HG03108 (cell line): ENCODE results near the gene STIP1.
"Not testable (repeated sequence)": the region's sequence is repeated elsewhere in the genome, so short reads cannot be mapped to it uniquely, and the experiment has no call there.

ENCODE experiments used
- ATAC-seq: cut with Tn5 transposase; IDR thresholded peaks from one replicate; pipeline ENCODE4 v1.9.1; 2021; ENCODE audit warnings: moderate library complexity; ENCODE audit not compliant: unreplicated experiment

The STIP1 gene

DNA sequence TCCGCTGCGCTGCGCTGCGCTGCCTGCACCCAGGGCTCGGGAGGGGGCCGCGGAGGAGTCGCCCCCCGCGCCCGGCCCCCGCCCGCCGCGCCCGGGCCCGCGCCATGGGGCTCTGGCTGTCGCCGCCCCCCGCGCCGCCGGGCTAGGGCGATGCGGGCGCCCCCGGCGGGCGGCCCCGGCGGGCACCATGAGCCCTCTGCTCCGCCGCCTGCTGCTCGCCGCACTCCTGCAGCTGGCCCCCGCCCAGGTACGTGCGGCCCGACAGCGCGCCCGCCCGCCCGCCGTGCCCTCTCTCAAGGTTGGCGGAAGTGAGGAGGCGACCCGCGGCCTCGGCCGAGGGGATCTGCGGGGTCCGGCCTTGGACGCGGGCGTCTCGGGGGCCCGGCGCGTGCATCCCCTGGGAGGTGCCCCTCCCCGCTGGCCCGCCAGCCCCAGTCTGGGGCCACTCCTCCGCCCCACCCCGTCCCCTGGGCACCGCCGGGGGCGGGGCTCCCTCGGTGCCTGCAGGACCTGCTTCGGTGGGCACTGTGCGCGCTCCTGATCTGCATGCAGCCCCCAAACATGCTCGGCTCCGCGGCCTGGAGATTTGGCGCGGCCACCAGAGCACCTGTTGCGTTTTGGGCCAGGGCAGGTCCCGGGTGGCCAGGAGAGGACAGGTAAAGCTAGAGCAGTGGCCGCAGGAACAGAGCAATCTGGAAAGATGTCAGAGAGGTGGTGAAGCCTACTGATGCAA lies 48.8 kb downstream of the STIP1 start:
- ATAC-seq: no peak

DNA sequence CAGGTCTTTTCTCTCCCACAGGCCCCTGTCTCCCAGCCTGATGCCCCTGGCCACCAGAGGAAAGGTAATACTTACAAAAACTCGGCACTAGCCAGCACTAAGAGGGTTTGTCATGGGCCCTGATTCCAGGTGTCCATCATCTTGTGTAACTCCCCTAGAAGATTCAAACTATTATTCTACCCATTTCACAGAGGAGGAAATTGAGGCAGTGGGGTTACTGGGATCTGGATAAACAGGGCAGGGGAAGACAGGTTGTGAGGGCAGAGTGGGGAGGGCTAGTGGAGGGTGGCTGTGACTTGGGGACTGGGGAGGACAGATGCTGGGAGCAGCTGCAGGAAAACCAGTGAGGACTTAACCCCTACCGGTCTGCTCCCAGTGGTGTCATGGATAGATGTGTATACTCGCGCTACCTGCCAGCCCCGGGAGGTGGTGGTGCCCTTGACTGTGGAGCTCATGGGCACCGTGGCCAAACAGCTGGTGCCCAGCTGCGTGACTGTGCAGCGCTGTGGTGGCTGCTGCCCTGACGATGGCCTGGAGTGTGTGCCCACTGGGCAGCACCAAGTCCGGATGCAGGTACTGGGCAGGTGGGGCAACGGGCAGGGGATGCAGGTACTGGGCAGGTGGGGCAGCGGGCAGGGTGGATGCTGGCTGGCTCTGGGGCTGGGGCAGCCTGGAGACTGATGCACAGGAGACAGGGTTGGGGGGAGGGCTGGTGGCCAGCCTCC lies 49.6 kb downstream of the STIP1 start:
- no peak for ATAC-seq

DNA sequence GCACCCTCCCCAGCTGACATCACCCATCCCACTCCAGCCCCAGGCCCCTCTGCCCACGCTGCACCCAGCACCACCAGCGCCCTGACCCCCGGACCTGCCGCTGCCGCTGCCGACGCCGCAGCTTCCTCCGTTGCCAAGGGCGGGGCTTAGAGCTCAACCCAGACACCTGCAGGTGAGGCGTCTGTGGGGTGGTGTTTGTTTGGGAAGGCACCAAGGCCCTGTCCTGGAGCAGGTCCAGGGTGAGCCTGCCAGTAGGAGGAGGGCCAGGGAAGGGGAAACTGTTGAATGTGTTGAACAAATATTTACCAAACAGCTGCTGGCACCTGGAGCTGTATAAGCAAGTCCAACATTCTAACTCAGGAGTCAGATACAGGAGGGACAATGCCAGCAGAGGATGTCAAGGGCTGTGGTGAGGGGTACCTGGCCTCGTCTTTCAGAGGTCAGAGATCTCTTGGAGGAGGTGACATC lies 51.5 kb downstream of the STIP1 start:
- ATAC-seq: no peak

DNA sequence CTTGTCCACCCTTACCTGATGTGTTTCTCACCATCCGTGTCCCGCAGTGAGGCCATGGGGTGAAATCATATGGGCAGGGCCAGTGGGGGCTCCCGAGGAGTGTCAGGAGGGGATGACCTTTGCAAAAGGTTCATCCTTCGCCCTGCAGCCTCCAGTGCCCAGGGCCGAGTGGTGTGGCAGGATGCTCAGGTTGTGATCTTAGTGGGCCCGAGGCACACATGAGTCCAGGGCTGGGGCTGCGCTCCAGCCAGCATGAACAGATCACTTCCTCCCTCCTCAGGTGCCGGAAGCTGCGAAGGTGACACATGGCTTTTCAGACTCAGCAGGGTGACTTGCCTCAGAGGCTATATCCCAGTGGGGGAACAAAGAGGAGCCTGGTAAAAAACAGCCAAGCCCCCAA lies 52.1 kb downstream of the STIP1 start:
- ATAC-seq: no peak

DNA sequence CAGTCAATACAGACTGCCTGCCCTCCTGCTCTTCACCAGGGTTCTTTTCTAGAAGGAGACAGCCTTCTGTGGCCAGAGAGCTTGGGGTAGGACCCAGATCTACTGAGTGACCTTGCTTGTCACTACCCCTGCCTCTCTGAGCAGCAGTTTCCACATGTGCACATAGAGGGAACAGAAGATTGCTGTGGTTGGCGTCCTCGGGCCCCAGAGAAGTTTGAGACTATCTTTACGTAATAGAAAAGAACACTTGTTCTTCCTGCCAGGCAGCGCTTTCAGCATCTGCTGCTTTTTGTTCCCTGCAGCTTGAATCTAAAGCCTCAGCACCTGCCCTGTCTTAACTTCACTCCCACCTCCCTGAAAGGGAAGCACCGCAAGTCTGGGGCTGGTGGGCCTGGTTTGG lies 53.0 kb downstream of the STIP1 start:
- no peak for ATAC-seq

DNA sequence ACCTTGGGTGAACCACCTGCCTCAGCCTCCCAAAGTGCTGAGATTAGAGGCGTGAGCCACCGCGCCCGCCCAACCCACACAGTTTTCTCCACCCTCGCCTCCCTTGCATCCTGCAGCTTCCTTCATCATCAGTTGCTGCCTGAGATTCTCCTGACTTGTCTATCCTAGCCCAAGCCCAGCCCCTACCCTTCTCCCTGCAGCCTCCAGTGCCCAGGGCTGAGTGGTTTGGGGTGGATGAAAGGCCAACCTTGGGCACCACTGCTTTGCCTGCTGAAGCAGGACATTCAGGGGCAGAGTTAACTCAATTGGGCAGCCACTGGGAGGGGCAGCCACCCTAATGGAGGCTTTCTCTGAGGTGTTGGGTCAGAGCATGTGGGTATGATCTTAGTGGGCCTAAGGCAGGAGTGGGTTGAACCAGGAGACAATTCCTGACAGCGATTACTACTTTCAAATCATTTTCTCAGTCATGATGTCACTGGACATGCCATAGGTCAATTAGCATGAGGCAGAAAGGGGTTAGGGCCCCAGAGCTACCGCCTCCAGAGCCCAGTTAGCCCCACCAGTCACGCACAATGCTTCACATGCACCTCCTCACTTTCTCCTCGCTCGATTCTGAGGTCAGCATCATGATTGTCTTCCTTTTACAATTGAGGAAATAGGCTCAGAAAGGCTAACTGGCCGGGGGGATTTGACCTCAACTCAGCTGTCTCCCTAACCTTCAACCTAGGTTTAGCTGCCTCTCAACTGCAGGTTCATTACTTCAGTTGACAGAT lies 53.9 kb downstream of the STIP1 start:
- ATAC-seq: no peak

DNA sequence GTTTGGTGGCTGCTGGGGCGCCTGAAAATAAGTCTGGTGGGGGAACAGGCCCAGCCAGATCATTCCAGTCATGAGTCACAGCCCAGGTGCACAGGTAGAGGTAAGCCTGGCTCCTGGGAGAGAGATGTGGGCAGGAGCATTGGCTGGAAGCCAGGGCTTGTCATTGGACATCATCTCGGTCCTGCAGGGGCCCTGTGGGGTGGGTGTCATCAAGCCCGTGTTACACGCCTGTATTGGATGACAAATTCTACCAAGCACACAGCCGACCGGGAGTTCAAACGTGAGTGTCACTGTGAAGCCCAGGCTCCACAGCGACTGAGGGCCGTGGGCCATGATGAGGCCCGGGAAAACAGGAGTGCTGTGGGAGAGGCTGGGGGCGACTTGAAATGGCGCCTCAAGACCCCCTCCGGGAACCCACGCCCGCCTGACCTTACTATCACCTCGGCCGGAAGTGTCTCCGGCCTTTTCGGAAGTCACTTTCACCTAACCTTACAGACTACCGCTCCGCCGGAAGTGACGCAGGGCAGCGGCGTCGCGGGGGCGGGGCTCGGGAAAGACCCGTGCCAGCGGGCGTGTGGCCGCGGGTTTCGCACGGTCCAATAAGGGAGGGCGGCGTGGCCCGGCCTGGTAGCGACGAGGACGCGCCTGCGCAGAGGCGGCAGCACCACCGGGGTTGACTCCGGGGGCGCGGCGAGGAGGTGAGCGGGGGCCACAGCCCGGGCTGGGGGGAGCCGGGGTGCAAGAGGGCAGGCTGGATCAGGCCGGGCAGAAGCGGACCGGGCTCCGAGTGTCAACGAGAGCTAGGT lies 54.7 kb downstream of the STIP1 start, which contains the start of gene FKBP2:
Gene FKBP2, plus strand, starts transcription at position 661 of the 806 bp plus-strand sequence. CDS start 1,293 bp downstream, outside the sequence.
- peak; percentile 37 for ATAC-seq

DNA sequence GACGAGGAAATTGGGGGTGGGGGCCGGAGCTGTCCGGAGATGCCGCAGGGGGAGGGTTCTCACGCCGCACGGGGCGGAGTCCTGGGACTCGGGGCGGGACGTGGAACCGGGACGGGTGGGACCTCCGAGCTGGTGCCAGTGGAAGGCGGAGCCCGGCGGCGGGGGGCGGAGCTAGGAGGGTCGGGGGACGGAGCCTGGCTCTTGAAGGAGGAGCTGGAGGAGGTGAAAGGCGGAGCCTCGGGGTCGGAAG lies 55.2 kb downstream of the STIP1 start:
- ATAC-seq: peak; percentile 64

DNA sequence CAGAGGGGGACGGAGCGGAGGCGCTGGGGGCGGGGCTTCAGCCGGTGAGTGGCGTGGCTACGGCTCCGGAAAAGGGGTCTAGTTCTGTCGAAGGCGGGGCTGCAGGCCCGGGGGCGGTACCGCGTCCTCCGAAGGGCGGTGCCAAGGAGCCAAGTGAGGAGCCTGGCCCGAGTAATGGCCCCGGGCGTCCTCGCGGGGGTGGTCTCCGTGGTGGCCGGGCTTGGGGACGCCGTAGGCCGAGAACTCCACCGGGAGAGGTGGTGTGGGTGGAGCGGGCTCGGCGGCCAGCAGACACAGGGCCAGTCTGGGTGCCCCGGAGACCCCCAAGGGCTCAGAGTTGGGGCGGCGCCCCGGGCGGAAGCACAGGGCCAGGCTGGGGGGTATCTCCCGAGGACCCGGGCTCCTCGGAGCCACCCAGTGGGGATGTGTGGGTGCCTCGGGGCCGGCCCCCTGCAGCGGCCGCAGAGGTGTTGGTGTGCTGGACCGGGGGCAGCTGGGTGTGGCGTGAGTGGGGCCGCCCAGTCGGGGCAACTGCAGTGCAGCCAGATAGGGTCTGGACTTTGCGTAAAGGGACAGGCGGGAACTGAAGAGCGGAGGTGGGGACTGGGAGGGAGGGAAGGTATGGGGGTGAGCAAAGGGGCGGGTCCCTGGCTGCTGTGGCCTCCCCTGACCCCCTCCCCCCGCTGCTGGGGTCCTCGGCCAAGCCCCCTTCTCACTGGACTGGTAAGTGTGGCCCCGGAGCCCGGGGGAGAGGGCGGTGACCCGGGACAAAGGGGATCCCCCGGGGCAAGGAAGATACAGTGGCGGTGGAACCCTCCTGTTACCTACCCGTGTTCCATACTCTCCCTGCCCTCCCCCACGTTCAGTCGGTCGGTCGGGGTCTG lies 55.8 kb downstream of the STIP1 start:
- ATAC-seq: peak; percentile 59

DNA sequence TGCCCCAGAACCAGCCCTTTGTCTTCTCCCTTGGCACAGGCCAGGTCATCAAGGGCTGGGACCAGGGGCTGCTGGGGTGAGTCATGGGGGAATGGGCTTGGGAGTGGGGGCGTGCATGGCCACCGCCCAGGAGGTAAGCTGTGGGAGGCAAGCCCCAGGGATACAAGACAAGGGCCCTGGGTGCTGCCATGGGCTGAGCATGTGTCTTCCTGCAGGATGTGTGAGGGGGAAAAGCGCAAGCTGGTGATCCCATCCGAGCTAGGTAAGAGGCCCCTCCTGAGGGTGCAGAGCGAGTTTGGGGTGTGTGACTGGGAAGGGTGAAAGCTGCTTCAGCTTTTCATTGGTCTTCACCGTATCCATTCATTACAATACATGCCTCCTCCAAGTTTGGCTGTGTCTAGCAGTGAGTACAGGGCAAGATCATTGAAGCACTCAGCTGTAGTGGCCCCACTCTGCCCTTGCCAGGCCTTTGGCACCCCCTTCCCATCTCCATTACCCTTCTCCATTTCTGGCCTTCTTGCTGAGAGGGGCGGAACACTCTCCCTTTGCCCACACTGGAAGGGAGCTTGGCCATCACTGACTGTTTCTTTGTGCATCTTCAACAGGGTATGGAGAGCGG lies 57.4 kb downstream of the STIP1 start:
- no peak for ATAC-seq

DNA sequence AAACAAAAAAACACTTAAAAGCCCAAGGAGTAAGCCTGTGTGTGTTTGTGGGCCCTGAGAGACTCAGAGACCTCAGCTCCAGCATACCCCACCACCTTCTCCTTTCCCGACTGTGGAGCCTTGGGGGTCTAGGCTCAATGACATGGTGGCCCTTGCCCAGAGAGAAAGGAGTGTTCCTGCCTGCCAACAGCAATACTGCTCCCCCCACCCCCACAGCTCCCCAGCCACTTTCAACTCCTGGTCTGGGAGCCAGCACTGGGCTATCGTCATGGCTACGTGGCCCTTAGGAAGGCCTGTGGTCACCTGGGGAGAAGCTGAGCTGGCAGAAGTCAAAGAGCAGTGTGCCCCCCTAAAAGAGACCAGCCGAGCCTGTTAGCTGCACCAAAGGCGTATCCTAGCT lies 58.1 kb downstream of the STIP1 start:
- no peak for ATAC-seq

DNA sequence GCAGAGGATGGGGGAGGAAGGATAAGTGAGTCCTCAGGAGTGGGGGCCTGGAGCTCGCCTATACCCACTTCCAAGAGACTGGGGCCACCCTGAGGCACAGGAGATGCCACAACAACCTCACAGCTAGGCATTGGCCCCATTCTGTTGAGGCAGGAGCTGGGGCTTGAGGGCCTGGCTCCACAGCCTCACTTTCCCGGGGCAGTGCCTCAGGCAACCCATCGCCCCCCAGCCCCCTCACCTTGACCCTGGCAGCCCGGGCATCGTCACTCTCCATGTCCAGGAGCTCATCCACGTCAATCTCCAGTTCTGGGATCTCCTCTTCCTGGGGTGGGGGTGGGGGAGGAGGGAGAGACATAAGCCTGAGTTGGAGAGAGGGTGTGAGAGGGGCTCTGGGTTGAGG lies 59.0 kb downstream of the STIP1 start:
- no peak for ATAC-seq

DNA sequence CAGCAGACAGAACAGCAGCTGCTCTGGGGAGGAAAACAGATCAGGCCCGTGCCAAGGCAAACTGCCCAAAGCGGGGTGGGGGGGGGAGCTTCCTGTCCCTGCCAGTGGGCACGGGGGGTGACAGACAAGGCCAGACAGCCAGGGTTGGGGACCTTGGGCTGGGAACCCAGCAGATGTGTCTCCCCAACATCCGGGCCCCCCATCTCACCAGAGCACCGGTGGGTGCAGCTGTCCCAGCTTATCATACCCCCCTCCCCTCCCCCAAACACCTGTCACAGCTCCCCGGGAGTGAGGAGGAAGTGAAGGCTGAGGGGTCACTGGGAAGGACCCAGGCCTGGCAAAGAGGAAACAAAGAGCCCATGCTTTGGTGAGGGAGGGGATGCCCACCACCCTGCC lies 59.4 kb downstream of the STIP1 start:
- ATAC-seq: no peak

DNA sequence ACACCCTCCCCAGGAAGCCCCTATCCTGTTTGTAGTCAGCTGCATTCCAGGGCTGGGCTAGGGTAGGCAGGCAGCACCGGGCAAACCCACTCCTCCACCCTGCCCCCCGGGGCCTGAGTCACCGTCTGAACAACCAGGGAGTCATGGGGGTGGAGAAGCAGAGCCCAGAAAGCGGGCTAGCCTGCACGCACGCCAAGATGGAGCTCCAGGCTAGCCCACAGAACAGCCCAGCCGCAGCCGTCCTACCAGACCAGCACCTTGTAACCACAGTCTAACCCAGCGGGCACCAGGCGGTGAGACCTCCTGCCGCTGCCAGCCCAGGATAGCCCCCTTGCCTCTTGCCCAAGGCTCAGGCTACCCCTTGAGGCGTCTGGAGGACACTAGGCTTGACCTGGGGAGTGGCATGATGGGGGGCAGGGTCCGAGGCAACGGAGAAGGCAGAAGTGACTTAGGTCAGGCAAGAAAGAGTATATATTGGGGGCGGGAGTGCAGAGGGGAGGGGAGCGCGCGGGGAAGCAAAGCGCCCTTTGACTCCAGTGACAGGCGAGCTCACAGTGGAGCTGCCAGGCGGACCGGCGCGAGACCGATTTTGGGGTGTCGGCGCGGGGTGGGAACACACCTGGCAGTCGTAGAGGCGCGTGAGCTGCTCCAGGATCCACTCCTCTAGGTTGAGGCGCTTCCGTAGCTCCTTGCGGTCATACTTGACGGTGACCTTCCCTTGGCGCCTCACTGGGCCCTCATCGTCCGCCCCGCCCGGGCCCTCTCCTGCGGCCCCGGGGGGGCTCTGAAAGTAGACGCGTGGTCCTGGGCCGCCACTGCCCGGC lies 60.0 kb downstream of the STIP1 start:
- ATAC-seq: no peak

DNA sequence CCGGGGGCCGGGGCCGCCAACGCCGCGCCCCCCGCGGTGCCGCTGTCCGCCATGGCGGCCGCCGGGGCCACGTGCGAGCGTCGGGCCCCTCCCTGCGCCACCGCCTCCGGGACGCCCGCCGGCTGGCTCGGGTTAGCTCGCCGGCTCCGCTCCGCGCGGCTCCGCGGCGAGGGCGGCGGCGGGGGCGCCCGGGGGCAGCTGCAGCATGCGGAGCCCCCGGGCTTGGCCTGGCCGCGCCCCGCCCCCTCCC lies 60.6 kb downstream of the STIP1 start:
- not testable (repeated sequence) for ATAC-seq

DNA sequence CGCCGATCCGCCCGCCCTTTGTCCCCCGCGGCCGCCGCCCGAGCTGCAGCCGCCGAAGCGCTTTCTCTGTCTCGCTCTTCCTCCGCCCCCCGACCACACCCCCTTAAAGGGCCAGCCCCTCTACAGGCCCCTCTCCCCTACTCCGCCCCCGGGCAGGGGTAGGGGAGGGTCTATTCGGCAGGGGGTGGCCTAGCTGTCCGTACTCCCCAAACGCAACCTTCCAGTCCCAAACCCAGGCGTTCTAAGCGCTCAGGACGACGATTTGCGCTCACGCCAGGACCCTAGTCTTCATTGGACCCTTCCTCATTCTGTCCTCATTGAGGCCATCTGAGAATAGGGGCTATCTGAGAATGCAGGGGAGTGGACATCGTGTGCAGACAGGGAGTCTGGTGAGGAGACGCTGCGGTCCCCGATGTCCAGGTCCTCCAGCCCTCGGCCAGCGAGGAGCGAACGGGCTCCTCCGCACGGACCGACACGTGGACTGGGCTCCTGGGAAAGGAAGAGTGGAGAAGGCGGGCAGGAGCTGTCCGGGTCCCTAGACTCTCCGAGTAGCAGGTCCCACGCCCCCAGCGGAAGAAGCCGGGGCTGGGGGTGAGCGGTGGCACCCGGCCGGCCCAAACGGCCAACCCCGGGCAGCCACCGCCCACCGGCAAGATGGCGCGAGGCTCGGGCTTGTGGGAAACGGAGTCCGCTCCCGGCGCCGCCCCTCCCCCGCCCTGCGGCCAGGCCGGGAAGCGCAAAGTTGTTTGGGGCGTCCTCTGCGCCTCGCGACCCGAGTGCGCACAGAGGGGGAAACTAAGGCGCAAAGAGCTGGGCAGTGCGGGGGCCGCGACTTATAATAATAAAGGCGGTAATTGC lies 61.1 kb downstream of the STIP1 start, which contains the start of gene PPP1R14B:
Gene PPP1R14B, minus strand, starts transcription at position 73 of the 858 bp plus-strand sequence. CDS start 270 bp downstream, outside the sequence.
- no peak for ATAC-seq

DNA sequence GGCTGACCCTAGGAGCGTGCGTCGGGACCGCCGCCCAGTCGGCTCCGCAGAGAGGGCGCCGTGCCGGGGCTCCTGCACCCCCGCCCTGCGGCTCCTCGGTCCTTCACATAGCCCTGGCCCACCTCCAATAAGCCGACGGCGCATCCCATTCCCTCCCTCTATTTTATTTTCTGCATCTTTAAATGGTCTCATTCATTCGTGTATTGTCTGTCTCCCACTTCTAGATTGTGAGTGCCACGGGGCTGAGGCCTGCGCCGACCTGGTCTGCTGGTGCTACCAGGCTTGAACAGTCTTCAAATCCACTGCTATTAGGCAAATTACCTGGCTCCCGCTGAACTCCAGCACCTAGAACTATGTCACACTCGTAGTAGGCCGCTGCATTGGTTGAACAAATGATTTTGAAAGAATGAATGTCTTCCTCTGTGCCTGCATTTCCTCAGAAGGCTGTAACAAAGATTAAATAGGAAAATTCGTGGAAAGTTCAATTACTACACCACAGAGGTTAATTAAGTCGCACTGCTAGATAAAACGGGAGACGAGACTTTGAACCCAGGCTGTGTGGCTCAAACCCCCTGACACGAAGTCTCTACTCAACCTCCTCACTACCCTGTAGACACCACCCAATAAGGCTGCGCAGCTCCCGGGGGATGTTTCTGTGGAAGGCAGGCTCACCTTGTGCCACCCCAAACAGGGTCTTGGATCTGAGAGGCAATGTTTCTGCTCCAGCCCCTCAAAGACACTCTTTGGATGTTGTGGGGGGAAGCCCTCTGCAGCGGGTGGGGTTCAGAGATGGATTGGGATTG lies 62.0 kb downstream of the STIP1 start:
- ATAC-seq: no peak
